Glutamatergic neuron (in vitro differentiated cells): ENCODE measurements around the gene RPL13. TPM values are rescaled to one million over a fixed set of nuclear protein-coding genes. Genes with fewer than 3 reads are reported as not detected.

Experiments used
- DNase-seq: peaks from one replicate; pipeline ENCODE4 v3.0.0; 2022
- H3K27ac Mint-ChIP-seq: one replicate; pipeline ENCODE4 v1.8.0; 2020; ENCODE audit warnings: mild to moderate bottlenecking, mixed read lengths, inconsistent platforms; ENCODE audit not compliant: unreplicated experiment
- H3K27me3 Mint-ChIP-seq: one replicate; pipeline ENCODE4 v1.8.0; 2020; ENCODE audit warnings: mild to moderate bottlenecking, moderate library complexity, mixed read lengths, inconsistent platforms; ENCODE audit not compliant: unreplicated experiment
- H3K36me3 Mint-ChIP-seq: one replicate; pipeline ENCODE4 v1.8.0; 2020; ENCODE audit warnings: mild to moderate bottlenecking, mixed read lengths, inconsistent platforms; ENCODE audit not compliant: unreplicated experiment
- H3K4me1 Mint-ChIP-seq: one replicate; pipeline ENCODE4 v1.8.0; 2020; ENCODE audit warnings: mild to moderate bottlenecking, low read depth, mixed read lengths, inconsistent platforms; ENCODE audit not compliant: unreplicated experiment
- H3K4me3 Mint-ChIP-seq: one replicate; pipeline ENCODE4 v1.8.0; 2020; ENCODE audit warnings: mild to moderate bottlenecking, mixed read lengths, inconsistent platforms; ENCODE audit not compliant: unreplicated experiment
- H3K9me3 Mint-ChIP-seq: one replicate; pipeline ENCODE4 v1.8.0; 2020; ENCODE audit warnings: mild to moderate bottlenecking, moderate library complexity, mixed read lengths, inconsistent platforms; ENCODE audit not compliant: unreplicated experiment
- total RNA-seq: library from RNA; stranded (reverse); fragmentation: NEBNext Ultra II Directional; extraction: Animal tissue kit (Norgen Biotek cat#: 25700); gene quantifications from one replicate; pipeline ENCODE4 v1.2.1, GENCODE V29; 2021; ENCODE audit not compliant: unreplicated experiment
- TF ChIP-seq, protein P1 (sequence below): fragments of 200-600 bp; sonication (generic); IDR thresholded peaks from one replicate; pipeline ENCODE4 v1.5.0; 2021; ENCODE audit not compliant: partially characterized antibody, unreplicated experiment

The RPL13 gene
- total RNA-seq, 1 donor from 2014 or later: 893 TPM

DNA sequence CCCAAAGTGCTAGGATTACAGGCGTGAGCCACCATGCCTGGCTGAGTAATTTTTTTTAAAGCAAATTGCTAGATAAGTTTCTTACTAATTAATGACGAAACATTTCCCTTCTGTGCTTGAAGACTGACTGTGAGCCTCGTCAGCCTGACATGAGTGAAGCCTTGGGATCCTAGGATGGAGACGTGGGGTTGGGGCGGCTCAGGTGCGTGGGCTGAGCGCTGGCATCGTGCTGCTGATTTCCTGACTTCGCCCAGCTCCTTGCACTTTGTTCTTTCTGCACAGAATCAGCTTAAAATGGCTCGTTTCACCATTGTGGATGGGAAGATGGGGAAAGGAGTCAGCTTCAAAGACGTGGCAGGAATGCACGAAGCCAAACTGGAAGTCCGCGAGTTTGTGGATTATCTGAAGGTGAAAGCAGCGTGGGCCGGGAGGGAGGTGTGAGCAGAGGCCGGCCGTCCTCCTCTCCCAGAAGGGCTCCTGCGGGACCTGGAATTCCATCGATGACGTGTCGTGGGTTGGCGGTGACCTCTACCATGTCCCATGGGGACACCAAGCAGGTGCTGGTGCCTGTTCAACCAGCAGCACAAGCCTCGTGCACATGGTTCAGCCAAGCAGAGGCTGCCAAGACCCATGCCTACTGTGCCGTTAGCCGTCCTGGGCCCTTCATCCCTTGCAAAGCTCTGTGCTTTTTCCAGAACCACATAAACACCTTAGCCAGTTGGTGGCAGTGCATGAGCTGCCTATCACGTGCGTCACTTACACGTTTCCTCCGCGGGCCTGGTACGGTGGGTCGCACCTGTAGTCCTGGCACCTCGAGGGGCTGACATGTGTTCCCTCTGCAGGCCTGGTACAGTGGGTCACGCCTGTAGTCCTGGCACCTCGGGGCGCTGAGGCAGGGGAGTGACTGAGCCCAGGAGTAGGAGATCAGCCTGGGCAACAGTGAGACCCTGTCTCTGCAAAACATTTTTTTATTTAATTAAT lies 29.8 kb upstream of the RPL13 start:
- no peak for DNase-seq
- H3K4me3 Mint-ChIP-seq: no peak overlapping the region
- TF ChIP-seq, protein P1, sequence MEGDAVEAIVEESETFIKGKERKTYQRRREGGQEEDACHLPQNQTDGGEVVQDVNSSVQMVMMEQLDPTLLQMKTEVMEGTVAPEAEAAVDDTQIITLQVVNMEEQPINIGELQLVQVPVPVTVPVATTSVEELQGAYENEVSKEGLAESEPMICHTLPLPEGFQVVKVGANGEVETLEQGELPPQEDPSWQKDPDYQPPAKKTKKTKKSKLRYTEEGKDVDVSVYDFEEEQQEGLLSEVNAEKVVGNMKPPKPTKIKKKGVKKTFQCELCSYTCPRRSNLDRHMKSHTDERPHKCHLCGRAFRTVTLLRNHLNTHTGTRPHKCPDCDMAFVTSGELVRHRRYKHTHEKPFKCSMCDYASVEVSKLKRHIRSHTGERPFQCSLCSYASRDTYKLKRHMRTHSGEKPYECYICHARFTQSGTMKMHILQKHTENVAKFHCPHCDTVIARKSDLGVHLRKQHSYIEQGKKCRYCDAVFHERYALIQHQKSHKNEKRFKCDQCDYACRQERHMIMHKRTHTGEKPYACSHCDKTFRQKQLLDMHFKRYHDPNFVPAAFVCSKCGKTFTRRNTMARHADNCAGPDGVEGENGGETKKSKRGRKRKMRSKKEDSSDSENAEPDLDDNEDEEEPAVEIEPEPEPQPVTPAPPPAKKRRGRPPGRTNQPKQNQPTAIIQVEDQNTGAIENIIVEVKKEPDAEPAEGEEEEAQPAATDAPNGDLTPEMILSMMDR: no peak
- H3K4me1 Mint-ChIP-seq: no peaks in the 10 kb centered on the region
- peaks cover 6% of the 10 kb centered on the region for H3K27me3 Mint-ChIP-seq
- no peaks in the 10 kb centered on the region for H3K36me3 Mint-ChIP-seq
- H3K27ac Mint-ChIP-seq: no peak overlapping the region
- H3K9me3 Mint-ChIP-seq: no peaks in the 10 kb centered on the region

DNA sequence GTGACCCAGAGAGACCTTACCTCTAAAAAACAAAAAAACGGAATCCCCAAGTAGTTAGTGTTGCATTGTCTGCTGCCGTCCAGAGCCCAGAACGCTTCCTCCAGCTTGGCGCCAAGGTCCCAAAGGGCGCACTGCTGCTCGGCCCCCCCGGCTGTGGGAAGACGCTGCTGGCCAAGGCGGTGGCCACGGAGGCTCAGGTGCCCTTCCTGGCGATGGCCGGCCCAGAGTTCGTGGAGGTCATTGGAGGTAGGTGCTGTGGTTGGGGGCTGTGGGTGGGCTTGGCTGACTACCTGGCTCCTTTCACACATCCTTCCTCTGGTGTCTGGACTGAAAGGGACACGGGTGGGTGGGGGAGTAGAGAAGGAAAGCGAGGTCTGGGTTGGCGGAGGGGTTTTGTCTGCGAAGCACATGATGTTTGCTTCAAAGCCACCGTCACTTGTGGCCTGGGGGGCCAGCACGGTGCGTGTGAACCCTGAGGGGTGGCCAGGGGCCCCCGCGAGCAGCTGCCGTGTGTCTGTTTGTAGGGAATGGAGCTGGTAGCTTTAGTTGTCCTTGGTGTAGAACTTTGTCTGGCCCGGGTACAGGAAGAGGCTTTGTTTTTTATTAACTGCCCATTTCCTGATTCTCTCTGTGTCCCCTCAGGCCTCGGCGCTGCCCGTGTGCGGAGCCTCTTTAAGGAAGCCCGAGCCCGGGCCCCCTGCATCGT lies 28.5 kb upstream of the RPL13 start:
- H3K27me3 Mint-ChIP-seq: peaks cover 6% of the 10 kb centered on the region
- H3K4me3 Mint-ChIP-seq: no peak overlapping the region
- no peaks in the 10 kb centered on the region for H3K4me1 Mint-ChIP-seq
- TF ChIP-seq, protein P1: no peak
- no peak for DNase-seq
- no peak overlapping the region for H3K27ac Mint-ChIP-seq
- H3K9me3 Mint-ChIP-seq: no peaks in the 10 kb centered on the region
- H3K36me3 Mint-ChIP-seq: no peaks in the 10 kb centered on the region

DNA sequence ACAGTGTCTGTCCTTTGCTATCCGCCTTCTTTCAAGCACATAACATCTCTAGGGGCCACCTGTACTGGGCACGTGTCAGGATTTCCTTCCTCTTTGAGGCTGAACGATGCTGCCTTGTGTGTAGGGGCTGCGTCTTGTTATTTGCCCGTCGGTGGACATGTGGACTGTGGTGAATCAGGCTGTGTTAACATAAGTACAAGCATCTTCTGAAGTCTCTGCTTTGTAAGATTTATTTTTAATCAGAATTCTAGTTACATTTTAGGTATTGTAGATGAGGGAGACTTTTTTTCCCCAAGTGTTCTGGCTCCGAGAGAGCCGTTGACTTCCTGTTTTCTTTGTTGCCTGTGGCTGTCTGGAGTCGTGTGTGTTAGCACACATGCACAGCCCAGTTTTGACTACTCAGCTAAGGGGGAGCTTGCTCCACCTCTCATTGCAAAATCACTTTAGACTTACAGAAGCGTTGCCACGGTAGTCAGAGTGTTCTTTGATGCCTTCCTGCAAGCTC lies 26.2 kb upstream of the RPL13 start:
- Mint-ChIP-seq H3K27ac (no peak overlapping the region), H3K4me1 (no peaks in the 10 kb centered on the region), H3K27me3 (peaks cover 5% of the 10 kb centered on the region), H3K4me3 (peak overlapping the region; percentile 46), H3K36me3 (no peaks in the 10 kb centered on the region), H3K9me3 (peaks cover 2% of the 10 kb centered on the region)
- TF ChIP-seq, protein P1: no peak
- DNase-seq: no peak

DNA sequence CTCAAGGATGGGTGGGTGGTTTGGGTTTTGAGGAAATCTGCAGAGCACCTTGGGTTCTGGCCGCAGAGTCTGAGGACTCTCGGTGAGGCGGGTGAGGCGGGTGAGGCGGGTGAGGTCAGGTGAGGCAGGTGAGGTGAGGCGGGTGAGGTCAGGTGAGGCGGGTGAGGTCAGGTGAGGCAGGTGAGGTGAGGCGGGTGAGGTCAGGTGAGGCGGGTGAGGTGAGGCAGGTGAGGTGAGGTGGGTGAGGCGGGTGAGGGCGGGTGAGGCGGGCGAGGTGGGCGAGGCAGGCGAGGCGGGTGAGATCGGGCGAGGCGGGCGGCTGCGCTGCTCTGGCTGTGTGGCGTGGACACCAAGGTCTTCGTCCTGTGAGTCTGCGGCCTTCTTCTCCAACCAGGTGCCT lies 24.1 kb upstream of the RPL13 start:
- no peak for DNase-seq
- TF ChIP-seq, protein P1: no peak
- H3K4me1 Mint-ChIP-seq: no peaks in the 10 kb centered on the region
- peaks cover 7% of the 10 kb centered on the region for H3K27me3 Mint-ChIP-seq
- no peaks in the 10 kb centered on the region for H3K36me3 Mint-ChIP-seq
- H3K9me3 Mint-ChIP-seq: peaks cover 2% of the 10 kb centered on the region
- no peak overlapping the region for H3K4me3 Mint-ChIP-seq
- no peak overlapping the region for H3K27ac Mint-ChIP-seq
